IPS-11a (cell line): ENCODE measurements around the gene USP40.

Experiments used
- H3K4me3 ChIP-seq: one replicate; pipeline ENCODE4 v1.5.1; 2013; ENCODE audit warnings: low read depth, low read length, control low read depth

Gene USP40

GRCh38 chr2:233430081-233430480 is 136.5 kb downstream of the USP40 start:
- H3K4me3 ChIP-seq, result no peak overlapping the region

GRCh38 chr2:233429175-233429897 is 137.2 kb downstream of the USP40 start:
- H3K4me3 ChIP-seq, result no peak overlapping the region

GRCh38 chr2:233428438-233428837 is 138.1 kb downstream of the USP40 start:
- H3K4me3 ChIP-seq, result no peak overlapping the region

- H3K4me3 ChIP-seq, result no peak overlapping the region
Observed at GRCh38 chr2:233428008-233428407, 138.6 kb downstream of the USP40 start.

GRCh38 chr2:233426619-233427342 is 139.8 kb downstream of the USP40 start:
- no peak overlapping the region for H3K4me3 ChIP-seq
